ENCODE measurements around the gene ADSL. TPM values are rescaled to one million over a fixed set of nuclear protein-coding genes. Genes with fewer than 3 reads are reported as not detected.
A peak's percentile ranks its signal among the peaks of the same experiment; 100 is the strongest.

The ADSL gene
- total RNA-seq, 6 experiments from 2014 or later, result 15.1 to 47.6 (median 24.9) TPM

DNA sequence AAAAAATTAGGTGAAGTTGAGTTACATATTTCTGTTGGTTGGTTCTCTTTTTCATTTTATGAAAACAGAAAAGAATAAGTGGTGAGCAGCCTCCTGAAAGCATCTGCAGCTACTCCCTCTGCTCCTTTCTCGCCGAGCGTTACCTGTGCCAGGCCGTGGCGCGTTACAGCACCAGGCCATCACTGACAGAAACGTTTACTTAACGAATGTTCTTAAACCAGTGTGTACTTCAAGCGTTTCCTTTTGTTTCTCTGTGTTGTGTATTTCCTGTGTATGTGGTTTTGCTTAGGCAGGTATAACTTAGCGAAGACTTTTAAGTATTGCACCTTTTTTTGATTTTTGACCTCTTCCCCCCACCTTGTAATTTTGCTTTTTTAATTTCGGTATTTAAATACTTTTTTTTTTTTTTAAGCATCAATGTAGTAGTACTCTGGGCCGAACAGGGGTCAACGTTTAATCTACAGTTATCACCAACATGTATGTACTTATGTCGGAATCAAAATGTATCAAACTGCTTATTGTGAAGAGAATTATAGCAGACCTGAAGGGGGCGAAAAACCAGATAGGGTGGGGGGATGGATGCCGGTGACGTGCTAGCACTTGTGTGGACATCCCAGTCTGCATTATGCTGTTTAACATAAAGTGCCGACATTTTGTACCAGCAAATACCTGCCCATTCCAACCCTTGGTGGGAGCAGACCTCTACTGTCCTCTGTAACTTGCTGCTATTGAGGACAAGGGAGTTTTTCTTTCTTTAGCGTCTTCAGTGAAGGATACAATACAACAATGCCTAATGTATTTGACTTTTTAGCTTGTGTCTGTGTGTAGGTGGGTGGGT, 21.6 kb upstream of the ADSL start:
- intact Hi-C loops (cut with DNase I), result no loop called here
- 77% methylated on average over 18 of the region's 19 CpGs for WGBS (ENCODE audit: insufficient coverage, low coverage, low lambda C conversion rate, missing lambda C conversion rate)
- DNase-seq, result no peak
- Histone ChIP-seq H3K4me1 (no peaks in the 10 kb centered on the region), H3K27me3 (no peaks in the 10 kb centered on the region), H3K36me3 (peaks cover 0 to 48% (median 22%) of the 10 kb centered on the region in 4 donors), H3K27ac (no peak overlapping the region), H3K4me3 (no peak overlapping the region), H3K9me3 (no peaks in the 10 kb centered on the region)
- ATAC-seq, result peak in 3 of 4 donors; percentile 25 to 29 (median 28)
- no peak for TF ChIP-seq POLR2A (IDR thresholded peaks at IDR 0.05)

DNA sequence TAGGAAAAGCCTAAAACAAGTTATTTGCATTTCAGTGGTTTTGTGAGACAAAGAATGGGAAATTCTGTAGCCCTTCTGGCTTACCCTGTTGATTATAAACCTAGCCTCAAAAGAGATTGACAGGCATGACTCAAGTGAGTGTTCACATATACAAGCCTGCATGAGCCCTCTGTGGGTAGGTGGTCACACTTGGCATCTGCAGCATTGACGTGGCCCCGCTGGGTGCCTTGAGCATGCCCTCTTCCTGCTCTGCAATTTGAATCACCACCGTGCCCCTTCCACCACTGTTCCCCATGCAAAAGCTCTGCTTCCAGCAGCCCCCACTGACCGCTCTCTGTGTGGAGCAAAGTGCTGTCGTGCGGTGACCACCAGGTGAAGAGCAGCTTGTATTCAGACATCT, 21.0 kb upstream of the ADSL start:
- WGBS (ENCODE audit: insufficient coverage, low coverage, low lambda C conversion rate, missing lambda C conversion rate), result 90% methylated on average over 2 of the region's 6 CpGs
- Histone ChIP-seq H3K4me1 (no peaks in the 10 kb centered on the region), H3K27me3 (no peaks in the 10 kb centered on the region), H3K27ac (no peak overlapping the region), H3K9me3 (no peaks in the 10 kb centered on the region), H3K36me3 (peaks cover 0 to 47% (median 21%) of the 10 kb centered on the region in 4 donors), H3K4me3 (no peak overlapping the region)
- TF ChIP-seq, protein P1, sequence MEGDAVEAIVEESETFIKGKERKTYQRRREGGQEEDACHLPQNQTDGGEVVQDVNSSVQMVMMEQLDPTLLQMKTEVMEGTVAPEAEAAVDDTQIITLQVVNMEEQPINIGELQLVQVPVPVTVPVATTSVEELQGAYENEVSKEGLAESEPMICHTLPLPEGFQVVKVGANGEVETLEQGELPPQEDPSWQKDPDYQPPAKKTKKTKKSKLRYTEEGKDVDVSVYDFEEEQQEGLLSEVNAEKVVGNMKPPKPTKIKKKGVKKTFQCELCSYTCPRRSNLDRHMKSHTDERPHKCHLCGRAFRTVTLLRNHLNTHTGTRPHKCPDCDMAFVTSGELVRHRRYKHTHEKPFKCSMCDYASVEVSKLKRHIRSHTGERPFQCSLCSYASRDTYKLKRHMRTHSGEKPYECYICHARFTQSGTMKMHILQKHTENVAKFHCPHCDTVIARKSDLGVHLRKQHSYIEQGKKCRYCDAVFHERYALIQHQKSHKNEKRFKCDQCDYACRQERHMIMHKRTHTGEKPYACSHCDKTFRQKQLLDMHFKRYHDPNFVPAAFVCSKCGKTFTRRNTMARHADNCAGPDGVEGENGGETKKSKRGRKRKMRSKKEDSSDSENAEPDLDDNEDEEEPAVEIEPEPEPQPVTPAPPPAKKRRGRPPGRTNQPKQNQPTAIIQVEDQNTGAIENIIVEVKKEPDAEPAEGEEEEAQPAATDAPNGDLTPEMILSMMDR (IDR thresholded peaks at IDR 0.05), result no peak
- TF ChIP-seq POLR2A (IDR thresholded peaks at IDR 0.05), result no peak
- intact Hi-C loops (cut with DNase I), result no loop called here
- DNase-seq (no peak), ATAC-seq (no peak)

DNA sequence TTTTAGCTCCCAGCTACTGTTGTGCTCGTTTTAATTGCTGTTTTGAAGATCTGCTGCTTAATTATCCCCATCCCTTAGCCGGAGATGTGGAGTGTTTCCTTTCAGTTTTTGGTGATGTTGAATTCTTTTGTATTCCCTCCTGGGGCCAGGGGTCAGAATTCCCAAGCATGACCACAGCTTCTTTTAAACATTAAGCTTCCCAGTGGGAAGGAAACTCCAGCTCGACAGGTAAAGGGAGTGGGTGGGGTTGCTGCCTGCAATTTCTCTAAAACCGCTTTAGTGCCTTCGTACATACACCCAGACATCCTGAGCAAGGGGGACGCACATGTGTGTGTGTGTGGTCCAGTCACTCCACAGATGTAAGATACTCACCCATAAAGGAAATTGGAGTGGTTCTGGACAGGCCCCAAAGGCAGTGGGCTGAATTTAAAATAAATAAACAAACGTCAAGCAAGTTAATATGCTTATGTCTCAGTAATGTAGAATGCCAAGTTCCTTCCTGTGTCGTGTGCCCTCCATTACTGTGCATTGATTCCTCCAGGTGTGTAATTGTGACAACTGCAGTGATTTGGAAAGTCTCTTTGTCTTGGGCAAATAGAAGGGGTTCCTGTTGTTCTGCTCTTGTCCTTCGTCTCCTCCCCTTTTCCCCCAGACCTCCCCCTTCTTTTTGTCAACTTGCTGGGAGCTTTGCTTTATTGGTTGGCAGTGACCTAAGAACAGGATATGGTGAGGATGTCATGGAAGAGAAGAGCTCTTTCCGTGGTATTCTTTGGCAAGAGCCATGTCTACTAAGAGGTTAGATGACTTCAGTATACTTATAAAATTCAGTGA, 19.2 kb upstream of the ADSL start:
- Histone ChIP-seq H3K36me3 (peaks cover 0 to 35% (median 10%) of the 10 kb centered on the region in 4 donors), H3K27me3 (no peaks in the 10 kb centered on the region), H3K9me3 (no peaks in the 10 kb centered on the region), H3K4me1 (no peaks in the 10 kb centered on the region), H3K4me3 (no peak overlapping the region), H3K27ac (no peak overlapping the region)
- intact Hi-C loops (cut with DNase I), result no loop called here
- no peak for TF ChIP-seq POLR2A (IDR thresholded peaks at IDR 0.05)
- TF ChIP-seq, protein P1 (IDR thresholded peaks at IDR 0.05), result no peak
- 63% methylated on average over 9 of the region's 10 CpGs for WGBS (ENCODE audit: insufficient coverage, low coverage, low lambda C conversion rate, missing lambda C conversion rate)
- ATAC-seq, result peak in 2 of 4 donors; percentile 9 to 33
- DNase-seq, result no peak

DNA sequence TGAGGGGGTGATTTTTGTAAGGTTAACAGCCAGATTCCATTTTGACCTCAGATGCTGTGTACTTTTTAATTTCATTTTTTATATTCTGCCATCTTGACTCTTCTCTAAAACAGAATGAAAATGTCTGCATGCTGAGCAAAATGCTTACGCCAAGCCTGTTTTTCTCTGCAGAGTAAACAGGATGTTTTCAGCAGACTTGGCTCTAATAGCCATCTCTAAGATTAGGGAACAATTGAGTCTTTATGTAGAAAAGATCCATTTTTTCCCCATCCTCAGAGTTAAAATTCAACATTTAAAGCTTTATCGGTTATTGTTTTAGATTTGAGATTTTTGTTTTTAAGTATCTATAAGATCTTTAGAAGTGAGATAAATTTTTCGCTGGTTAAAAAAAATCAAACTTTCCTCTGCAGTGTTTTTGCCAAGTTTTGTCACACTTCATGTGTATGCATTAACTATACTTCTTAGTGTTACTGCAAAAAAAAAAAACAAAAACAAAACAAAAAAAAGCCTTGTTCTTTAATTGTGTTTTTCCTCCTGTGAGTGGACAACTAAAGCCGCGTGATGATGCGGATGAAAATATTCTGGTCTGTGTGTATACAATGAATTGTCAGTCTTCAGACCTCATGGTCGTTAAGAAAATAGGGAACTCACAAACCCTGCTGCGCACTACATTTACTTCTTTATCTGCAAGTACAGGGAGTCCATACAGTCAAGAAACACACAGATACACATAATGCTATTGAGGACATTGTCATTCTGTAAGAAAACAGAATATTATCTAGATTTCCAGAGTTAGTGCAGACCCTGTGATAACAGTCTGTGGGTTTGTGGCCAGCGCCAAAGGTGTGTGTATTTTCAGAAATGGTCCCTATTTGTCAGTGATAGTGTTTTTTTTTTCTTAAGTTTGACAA, 17.5 kb upstream of the ADSL start:
- ATAC-seq, result no peak
- Histone ChIP-seq H3K27me3 (no peaks in the 10 kb centered on the region), H3K27ac (no peak overlapping the region), H3K4me3 (no peak overlapping the region), H3K4me1 (no peaks in the 10 kb centered on the region), H3K36me3 (peaks cover 0 to 20% (median 0%) of the 10 kb centered on the region in 4 donors), H3K9me3 (no peaks in the 10 kb centered on the region)
- WGBS (ENCODE audit: insufficient coverage, low coverage, low lambda C conversion rate, missing lambda C conversion rate), result 73% methylated on average over 9 of the region's 9 CpGs
- DNase-seq, result no peak
- TF ChIP-seq, protein P1 (IDR thresholded peaks at IDR 0.05), result no peak
- TF ChIP-seq POLR2A (IDR thresholded peaks at IDR 0.05), result no peak
- intact Hi-C loops (cut with DNase I), result no loop called here

Data from right lobe of liver (tissue), 6 donors.